ENCODE data around the gene SLC2A13. TPM values are rescaled to one million over a fixed set of nuclear protein-coding genes. Genes with fewer than 3 reads are reported as not detected.

The SLC2A13 gene
- total and polyA plus RNA-seq, 2 donors (not counting 3 experiments of a cell fraction or from before 2014, with no cell fraction given) = 1.2 to 4.9 TPM

DNA sequence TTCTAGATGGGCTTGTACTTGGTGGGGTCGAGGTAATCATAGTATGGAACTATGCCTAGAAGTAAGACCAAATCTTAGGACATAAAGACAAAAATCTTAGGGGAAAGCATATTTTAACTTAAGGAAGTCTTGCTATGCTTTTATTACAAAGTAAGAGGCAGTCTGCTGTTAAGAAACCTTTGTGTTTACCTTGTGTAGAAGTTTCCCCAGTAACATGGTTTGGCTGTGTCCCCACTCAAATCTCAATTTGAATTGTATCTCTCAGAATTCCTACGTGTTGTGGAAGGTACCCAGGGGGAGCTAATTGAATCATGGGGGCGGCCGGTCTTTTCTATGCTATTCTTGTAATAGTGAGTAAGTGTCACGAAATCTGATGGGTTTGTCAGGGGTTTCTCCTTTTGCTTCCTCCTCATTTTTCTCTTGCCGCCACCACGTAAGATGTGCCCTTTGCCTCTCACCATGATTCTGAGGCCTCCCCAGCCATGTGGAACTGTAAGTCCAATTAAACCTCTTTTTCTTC is 323.8 kb downstream of the SLC2A13 start:
- H3K4me2 ChIP-seq (ENCODE audit: insufficient read depth, low read length) = no peak overlapping the region
- FAIRE-seq (no peak), DNase-seq (ENCODE audit: low read depth, low spot score) (no peak)
- no peaks in the 10 kb centered on the region for H3K79me2 ChIP-seq (ENCODE audit: control insufficient read depth, insufficient read depth, low read length)
- H3K36me3 ChIP-seq (ENCODE audit: control insufficient read depth in 2 of 2, extremely low read depth in 1 of 2, insufficient read depth in 2 of 2, low read length in 2 of 2) = no peaks in the 10 kb centered on the region
- H3K27ac ChIP-seq (ENCODE audit: insufficient read depth, low read depth, low read length) = no peak overlapping the region
- BruUV-seq (replicated peaks) = no TSS peak
- ChIA-PET POLR2A (no interaction called here), CTCF (no interaction called here)
- H3K9me3 ChIP-seq (replicated peaks; ENCODE audit: control insufficient read depth, insufficient read depth, low read length) = no peaks in the 10 kb centered on the region
- TF ChIP-seq EZH2 (IDR thresholded peaks at IDR 0.05; ENCODE audit: borderline replicate concordance, low read depth, low read length, severe bottlenecking) = no peak
- TF ChIP-seq, protein P1, sequence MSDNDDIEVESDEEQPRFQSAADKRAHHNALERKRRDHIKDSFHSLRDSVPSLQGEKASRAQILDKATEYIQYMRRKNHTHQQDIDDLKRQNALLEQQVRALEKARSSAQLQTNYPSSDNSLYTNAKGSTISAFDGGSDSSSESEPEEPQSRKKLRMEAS (IDR thresholded peaks at IDR 0.05; ENCODE audit: insufficient read depth, insufficient read length) = no peak
- TF ChIP-seq MYC (IDR thresholded peaks at IDR 0.05; ENCODE audit: low read depth, low read length) = no peak
- TF ChIP-seq POLR2A (IDR thresholded peaks at IDR 0.05; ENCODE audit: low read depth, low read length) = no peak
- no peak for TF ChIP-seq POLR2AphosphoS5 (IDR thresholded peaks at IDR 0.05; ENCODE audit: insufficient read depth, low read depth, low read length)
- H3K9ac ChIP-seq (replicated peaks; ENCODE audit: extremely low read depth, insufficient read depth, low read length) = no peak overlapping the region
- intact Hi-C loops (cut with micrococcal nuclease) (no loop called here), dilution Hi-C loops (cut with MboI; ENCODE audit: extremely low pct_ligation_motif_present, low sequenced_read_pairs) (no loop called here)
- H3K4me1 ChIP-seq (ENCODE audit: control insufficient read depth, extremely low read depth, insufficient read depth, low read length) = no peaks in the 10 kb centered on the region
- H3K9me1 ChIP-seq (replicated peaks; ENCODE audit: control insufficient read depth, extremely low read depth, insufficient read depth, low read length) = no peaks in the 10 kb centered on the region
- no peaks in the 10 kb centered on the region for H4K20me1 ChIP-seq (replicated peaks; ENCODE audit: control insufficient read depth, extremely low read depth, insufficient read depth, low read length)
- H3K27me3 ChIP-seq (ENCODE audit: control insufficient read depth in 2 of 2, insufficient read depth in 2 of 2, low read length in 2 of 2) = no peaks in the 10 kb centered on the region
- no peak overlapping the region for H2AFZ ChIP-seq (ENCODE audit: low read depth, low read length)
- H3K4me3 ChIP-seq (replicated peaks in 1 of 3; ENCODE audit: insufficient read depth in 1 of 3, low read depth in 1 of 3, low read length in 3 of 3) = no peak overlapping the region

DNA sequence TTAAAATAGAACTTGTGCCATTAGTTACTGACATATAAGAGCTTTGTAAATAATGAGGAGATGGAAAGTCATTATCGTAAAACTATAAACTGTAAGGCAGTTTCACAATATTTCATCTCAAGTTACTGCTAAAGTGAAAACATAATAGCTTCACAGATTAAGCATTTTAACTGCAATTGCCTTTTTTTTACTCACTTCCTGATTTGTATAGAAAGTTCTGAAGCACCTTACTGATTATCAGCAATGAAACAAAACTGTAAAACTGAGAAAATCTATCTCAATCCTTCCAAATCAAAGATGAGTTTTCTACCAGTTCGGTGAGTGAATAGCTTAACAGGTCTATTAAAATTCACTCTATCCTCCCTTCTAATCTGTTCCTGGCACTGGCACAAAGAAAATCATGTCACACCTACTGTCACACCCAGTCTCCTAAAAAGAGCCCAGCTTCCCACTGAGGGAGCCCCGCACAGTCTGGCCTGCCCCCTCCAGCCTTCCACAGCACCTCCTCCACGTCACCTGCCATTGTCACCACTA is 324.9 kb downstream of the SLC2A13 start:
- Histone ChIP-seq H3K79me2 (ENCODE audit: control insufficient read depth, insufficient read depth, low read length) (no peaks in the 10 kb centered on the region), H3K9me3 (replicated peaks; ENCODE audit: control insufficient read depth, insufficient read depth, low read length) (no peaks in the 10 kb centered on the region), H3K36me3 (ENCODE audit: control insufficient read depth in 2 of 2, extremely low read depth in 1 of 2, insufficient read depth in 2 of 2, low read length in 2 of 2) (no peaks in the 10 kb centered on the region), H3K27ac (ENCODE audit: insufficient read depth, low read depth, low read length) (no peak overlapping the region), H3K27me3 (ENCODE audit: control insufficient read depth in 2 of 2, insufficient read depth in 2 of 2, low read length in 2 of 2) (no peaks in the 10 kb centered on the region), H3K4me1 (ENCODE audit: control insufficient read depth, extremely low read depth, insufficient read depth, low read length) (no peaks in the 10 kb centered on the region), H4K20me1 (replicated peaks; ENCODE audit: control insufficient read depth, extremely low read depth, insufficient read depth, low read length) (no peaks in the 10 kb centered on the region), H2AFZ (ENCODE audit: low read depth, low read length) (no peak overlapping the region), H3K4me2 (ENCODE audit: insufficient read depth, low read length) (no peak overlapping the region), H3K4me3 (replicated peaks in 1 of 3; ENCODE audit: insufficient read depth in 1 of 3, low read depth in 1 of 3, low read length in 3 of 3) (no peak overlapping the region), H3K9me1 (replicated peaks; ENCODE audit: control insufficient read depth, extremely low read depth, insufficient read depth, low read length) (no peaks in the 10 kb centered on the region), H3K9ac (replicated peaks; ENCODE audit: extremely low read depth, insufficient read depth, low read length) (no peak overlapping the region)
- FAIRE-seq (no peak), DNase-seq (ENCODE audit: low read depth, low spot score) (no peak)
- TF ChIP-seq, protein P1 (IDR thresholded peaks at IDR 0.05; ENCODE audit: insufficient read depth, insufficient read length) = no peak
- no peak for TF ChIP-seq POLR2AphosphoS5 (IDR thresholded peaks at IDR 0.05; ENCODE audit: insufficient read depth, low read depth, low read length)
- no peak for TF ChIP-seq JUN (IDR thresholded peaks at IDR 0.05; ENCODE audit: borderline replicate concordance, insufficient read depth, insufficient read length, low read depth)
- no peak for TF ChIP-seq FOS (IDR thresholded peaks at IDR 0.05; ENCODE audit: borderline replicate concordance, insufficient read depth, low read length)
- TF ChIP-seq, protein P2, sequence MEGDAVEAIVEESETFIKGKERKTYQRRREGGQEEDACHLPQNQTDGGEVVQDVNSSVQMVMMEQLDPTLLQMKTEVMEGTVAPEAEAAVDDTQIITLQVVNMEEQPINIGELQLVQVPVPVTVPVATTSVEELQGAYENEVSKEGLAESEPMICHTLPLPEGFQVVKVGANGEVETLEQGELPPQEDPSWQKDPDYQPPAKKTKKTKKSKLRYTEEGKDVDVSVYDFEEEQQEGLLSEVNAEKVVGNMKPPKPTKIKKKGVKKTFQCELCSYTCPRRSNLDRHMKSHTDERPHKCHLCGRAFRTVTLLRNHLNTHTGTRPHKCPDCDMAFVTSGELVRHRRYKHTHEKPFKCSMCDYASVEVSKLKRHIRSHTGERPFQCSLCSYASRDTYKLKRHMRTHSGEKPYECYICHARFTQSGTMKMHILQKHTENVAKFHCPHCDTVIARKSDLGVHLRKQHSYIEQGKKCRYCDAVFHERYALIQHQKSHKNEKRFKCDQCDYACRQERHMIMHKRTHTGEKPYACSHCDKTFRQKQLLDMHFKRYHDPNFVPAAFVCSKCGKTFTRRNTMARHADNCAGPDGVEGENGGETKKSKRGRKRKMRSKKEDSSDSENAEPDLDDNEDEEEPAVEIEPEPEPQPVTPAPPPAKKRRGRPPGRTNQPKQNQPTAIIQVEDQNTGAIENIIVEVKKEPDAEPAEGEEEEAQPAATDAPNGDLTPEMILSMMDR (IDR thresholded peaks at IDR 0.05; ENCODE audit: extremely low read depth in 1 of 2, insufficient read depth in 1 of 2, low read depth in 1 of 2, low read length in 2 of 2) = no peak
- no peak for TF ChIP-seq POLR2A (IDR thresholded peaks at IDR 0.05; ENCODE audit: low read depth, low read length)
- no peak for TF ChIP-seq EZH2 (IDR thresholded peaks at IDR 0.05; ENCODE audit: borderline replicate concordance, low read depth, low read length, severe bottlenecking)
- TF ChIP-seq GATA2 (IDR thresholded peaks at IDR 0.05; ENCODE audit: insufficient read depth, insufficient read length, low read depth, low read length) = no peak
- TF ChIP-seq MYC (IDR thresholded peaks at IDR 0.05; ENCODE audit: low read depth, low read length) = no peak
- dilution Hi-C loops (cut with MboI; ENCODE audit: extremely low pct_ligation_motif_present, low sequenced_read_pairs) (no loop called here), intact Hi-C loops (cut with micrococcal nuclease) (no loop called here)
- ChIA-PET POLR2A (no interaction called here), CTCF (no interaction called here)
- no TSS peak for BruUV-seq (replicated peaks)
